Measurements from ENCODE around the gene TGM2.

- no peak for TF ChIP-seq CTCF (IDR thresholded peaks at IDR 0.05; ENCODE audit: low read depth, low read length)
- TF ChIP-seq MAX (IDR thresholded peaks at IDR 0.05; ENCODE audit: low read depth, low read length), result no peak
Measured at GRCh38 chr20:38186788-38187221, 21.7 kb upstream of the TGM2 start.

All from NB4 (cell line).